H1 (cell line): ENCODE results near the gene DIAPH2. TPM values are rescaled to one million over a fixed set of nuclear protein-coding genes. Genes with fewer than 3 reads are reported as not detected.

Experiments used
- CTCF ChIA-PET: fragments of 300-600 bp; sonication (Branson Sonifier 250); formaldehyde crosslinking; loops from one replicate; lab custom pipeline; 2021; ENCODE audit not compliant: partially characterized antibody; lab: Charles Lee
- POLR2A ChIA-PET: fragments of 300-600 bp; sonication (Branson Sonifier 250); formaldehyde crosslinking; loops from one replicate; lab custom pipeline; 2021; ENCODE audit warnings: inconsistent platforms; ENCODE audit not compliant: partially characterized antibody; lab: Charles Lee
- DNase-seq, 2 experiments: peaks; one replicate each; pipeline versions ENCODE4 v3.0.0 to v3.0.0-alpha.2; 2010 to 2022; ENCODE audit warnings: low spot score in 2 of 2, low read depth in 1 of 2, mixed read lengths in 1 of 2
- FAIRE-seq: peaks from 2 replicates; lab custom pipeline; 2011; peaks lifted over from hg19 to GRCh38; lab: Jason Lieb, UNC
- H2AFZ ChIP-seq: 2 replicates; pipeline ENCODE4 v1.8.1; 2012; ENCODE audit warnings: low read length, inconsistent platforms
- H2AK5ac ChIP-seq: 2 replicates; pipeline ENCODE4 v1.6.1; 2013; ENCODE audit warnings: low read depth, low read length
- H2BK120ac ChIP-seq: replicated peaks from 2 replicates; pipeline ENCODE3; 2013; ENCODE audit warnings: low read depth, low read length, inconsistent platforms
- H2BK12ac ChIP-seq: 2 replicates; pipeline ENCODE4 v1.6.1; 2013; ENCODE audit warnings: low read depth, low read length
- H2BK15ac ChIP-seq: 2 replicates; pipeline ENCODE4 v1.6.1; 2013; ENCODE audit warnings: low read length
- H2BK20ac ChIP-seq: 2 replicates; pipeline ENCODE4 v1.6.1; 2013; ENCODE audit warnings: low read length
- H2BK5ac ChIP-seq: 2 replicates; pipeline ENCODE4 v1.6.1; 2013; ENCODE audit warnings: low read depth, low read length
- H3K14ac ChIP-seq: 2 replicates; pipeline ENCODE4 v1.6.1; 2013; ENCODE audit warnings: inconsistent platforms; ENCODE audit not compliant: insufficient read length
- H3K18ac ChIP-seq: 2 replicates; pipeline ENCODE4 v1.6.1; 2013; ENCODE audit warnings: low read length; ENCODE audit errors: extremely low read depth
- H3K23ac ChIP-seq: 2 replicates; pipeline ENCODE4 v1.6.1; 2013; ENCODE audit warnings: inconsistent platforms; ENCODE audit not compliant: insufficient read length
- H3K23me2 ChIP-seq: 2 replicates; pipeline ENCODE4 v1.6.1; 2013; ENCODE audit warnings: low read depth, low read length
- H3K27ac ChIP-seq: 2 replicates; pipeline ENCODE4 v1.6.1; 2011; ENCODE audit warnings: low read depth, low read length, inconsistent platforms
- H3K27me3 ChIP-seq, 4 experiments: replicated peaks in 1 of 4; 1 replicate in 1 of 4; 2 replicates in 3 of 4; pipeline versions ENCODE4 v1.6.1 to v1.8.1; 2011 to 2013; ENCODE audit warnings: low read length in 3 of 4, mild to moderate bottlenecking in 3 of 4, inconsistent platforms in 2 of 4, mixed read lengths in 2 of 4, moderate library complexity in 1 of 4; ENCODE audit not compliant: control insufficient read depth in 3 of 4, insufficient read depth in 3 of 4; ENCODE audit errors: extremely low read depth in 1 of 4
- H3K36me3 ChIP-seq, 4 experiments: 2 replicates each; pipeline versions ENCODE4 v1.6.1 to v1.8.1; 2011 to 2013; ENCODE audit warnings: mild to moderate bottlenecking in 4 of 4, low read length in 3 of 4, moderate library complexity in 2 of 4, control low read depth in 1 of 4, inconsistent platforms in 1 of 4; ENCODE audit not compliant: insufficient read depth in 4 of 4, control insufficient read depth in 2 of 4
- H3K4ac ChIP-seq: replicated peaks from 2 replicates; pipeline ENCODE3; 2013; ENCODE audit warnings: low read length, low read depth, mixed read lengths, inconsistent platforms; ENCODE audit not compliant: insufficient read length
- H3K4me1 ChIP-seq, 4 experiments: replicated peaks in 1 of 4; 1 replicate in 1 of 4; 2 replicates in 3 of 4; pipeline versions ENCODE4 v1.6.1 to v1.8.1; 2011 to 2013; ENCODE audit warnings: low read length in 3 of 4, inconsistent platforms in 2 of 4, mixed read lengths in 1 of 4; ENCODE audit not compliant: insufficient read depth in 4 of 4, control insufficient read depth in 3 of 4
- H3K4me2 ChIP-seq, 2 experiments: 2 replicates each; pipeline versions ENCODE4 v1.6.1 to v1.8.1; 2011 to 2013; ENCODE audit warnings: low read depth in 2 of 2, low read length in 2 of 2, control low read depth in 1 of 2, inconsistent platforms in 1 of 2, mild to moderate bottlenecking in 1 of 2; ENCODE audit not compliant: insufficient read depth in 1 of 2
- H3K4me3 ChIP-seq, 4 experiments: fragments of 200-600, 300-600 bp in 1 of 4; sonication (generic), shearing (Covaris generic), sonication (Bioruptor Twin) in 1 of 4; 2 replicates each; pipeline versions ENCODE4 v1.5.1 to v1.8.1; 2011 to 2016; ENCODE audit warnings: low read length in 4 of 4, low read depth in 3 of 4, control low read depth in 2 of 4, inconsistent platforms in 2 of 4, mild to moderate bottlenecking in 2 of 4, mixed read lengths in 1 of 4, moderate library complexity in 1 of 4; ENCODE audit not compliant: insufficient read depth in 2 of 4; ENCODE audit errors: extremely low read depth in 1 of 4
- H3K56ac ChIP-seq: replicated peaks from 2 replicates; pipeline ENCODE3; 2013; ENCODE audit warnings: low read depth, mild to moderate bottlenecking, mixed read lengths, low read length, inconsistent platforms; ENCODE audit not compliant: insufficient read length
- H3K79me1 ChIP-seq: 2 replicates; pipeline ENCODE4 v1.6.1; 2013; ENCODE audit warnings: low read depth, low read length, control low read depth
- H3K79me2 ChIP-seq, 2 experiments: 2 replicates each; pipeline versions ENCODE4 v1.6.1 to v1.8.1; 2012 to 2013; ENCODE audit warnings: low read length in 2 of 2, mild to moderate bottlenecking in 2 of 2, inconsistent platforms in 1 of 2; ENCODE audit not compliant: insufficient read depth in 2 of 2, control insufficient read depth in 1 of 2
- H3K9ac ChIP-seq, 4 experiments: replicated peaks in 1 of 4; 1 replicate in 1 of 4; 2 replicates in 3 of 4; pipeline versions ENCODE4 v1.6.1 to v1.8.1; 2011 to 2013; ENCODE audit warnings: low read depth in 3 of 4, low read length in 3 of 4, control low read depth in 2 of 4, mild to moderate bottlenecking in 2 of 4, moderate library complexity in 2 of 4, inconsistent platforms in 1 of 4; ENCODE audit errors: extremely low read depth in 1 of 4
- H3K9me3 ChIP-seq, 2 experiments: 2 replicates each; pipeline versions ENCODE4 v1.6.1 to v1.8.1; 2012 to 2013; ENCODE audit warnings: mild to moderate bottlenecking in 2 of 2, moderate library complexity in 2 of 2, control low read depth in 1 of 2, inconsistent platforms in 1 of 2, low read depth in 1 of 2, low read length in 1 of 2, mixed read lengths in 1 of 2; ENCODE audit not compliant: insufficient read depth in 2 of 2
- H4K20me1 ChIP-seq, 2 experiments: replicated peaks in 1 of 2; 2 replicates each; pipeline versions ENCODE3 to v1.8.1; 2011 to 2013; ENCODE audit warnings: inconsistent platforms in 2 of 2, low read length in 2 of 2, mild to moderate bottlenecking in 1 of 2; ENCODE audit not compliant: insufficient read depth in 2 of 2, control insufficient read depth in 1 of 2
- H4K5ac ChIP-seq: 2 replicates; pipeline ENCODE4 v1.6.1; 2013; ENCODE audit warnings: low read length, low read depth, mixed read lengths, inconsistent platforms; ENCODE audit not compliant: insufficient read length
- H4K8ac ChIP-seq: 2 replicates; pipeline ENCODE4 v1.8.0; 2013; ENCODE audit warnings: mild to moderate bottlenecking, moderate library complexity, low read length, inconsistent platforms; ENCODE audit not compliant: insufficient read depth; ENCODE audit errors: extremely low read depth
- H4K91ac ChIP-seq: replicated peaks from 2 replicates; pipeline ENCODE3; 2013; ENCODE audit warnings: low read length, mixed read lengths, inconsistent platforms; ENCODE audit not compliant: insufficient read length
- EP300 ChIP-seq, 2 experiments: IDR thresholded peaks; 1 replicate in 1 of 2; 2 replicates in 1 of 2; pipeline ENCODE4 v1.6.1; 2011 to 2012; ENCODE audit warnings: low read depth in 2 of 2, low read length in 2 of 2, mild to moderate bottlenecking in 2 of 2, borderline replicate concordance in 1 of 2, inconsistent platforms in 1 of 2, moderate library complexity in 1 of 2
- SAP30 ChIP-seq: fragments of 300-600 bp; sonication (generic); IDR thresholded peaks from 2 replicates; pipeline ENCODE4 v1.7.1; 2012; ENCODE audit warnings: low read length, moderate library complexity, mild to moderate bottlenecking, inconsistent platforms; ENCODE audit not compliant: insufficient read depth, insufficient replicate concordance
- WGBS, 2 experiments: shearing (Covaris generic) in 1 of 2; methylation state at CpG; one replicate each; pipeline versions ENCODE4 v1.1.6 to v1.1.7; 2013 to 2015; ENCODE audit warnings: low lambda C conversion rate in 2 of 2, mixed read lengths in 2 of 2, inconsistent platforms in 1 of 2, low coverage in 1 of 2, missing lambda C conversion rate in 1 of 2; ENCODE audit not compliant: insufficient replicate concordance in 2 of 2, insufficient coverage in 1 of 2, insufficient read length in 1 of 2; ENCODE audit errors: extremely low coverage in 1 of 2, missing lambda C conversion rate in 1 of 2; 5-methylcytosine and 5-hydroxymethylcytosine counted together
- polyA plus RNA-seq, 7 experiments: library from polyadenylated mRNA; depleted of rRNA in 3 of 7; stranded (reverse) in 5 of 7; unstranded in 2 of 7; fragments of >200 nt in 5 of 7; fragments of 200-250 nt in 2 of 7; gene quantifications; 1 replicate in 5 of 7; 2 replicates in 1 of 7; 4 replicates in 1 of 7; pipeline versions ENCODE4 v1.2.1 to v1.2.3, GENCODE V29; 2011 to 2013; ENCODE audit warnings: missing spikeins in 2 of 7, mixed read lengths in 2 of 7
- total RNA-seq: library from RNA; stranded (reverse); fragmentation: NEBNext Ultra II Directional; extraction: Animal tissue kit (Norgen Biotek cat#: 25700); gene quantifications from 2 replicates; pipeline ENCODE4 v1.2.1, GENCODE V29; 2021

DIAPH2 gene
- total and polyA plus RNA-seq, 2 of the 8 experiments (the other 6 are each of a cell fraction or from before 2014, with no cell fraction given) = 4.4 to 24.3 TPM

- H4K8ac ChIP-seq = no peak overlapping the region
- no peak for TF ChIP-seq EP300 (IDR thresholded peaks at IDR 0.05; ENCODE audit: borderline replicate concordance in 1 of 2, low read depth in 2 of 2, low read length in 2 of 2)
- no peak for TF ChIP-seq SAP30
Observed at GRCh38 chrX:97474933-97475332, 790.3 kb downstream of the DIAPH2 start.

More at GRCh38 chrX:97474933-97475332, 790.3 kb downstream of the DIAPH2 start:
- Histone ChIP-seq H3K4me3 (no peak overlapping the region), H4K91ac (no peak overlapping the region), H2BK15ac (no peak overlapping the region), H3K79me1 (no peaks in the 10 kb centered on the region), H2BK120ac (no peak overlapping the region), H3K9ac (no peak overlapping the region), H4K5ac (no peak overlapping the region), H3K27ac (no peak overlapping the region), H3K23me2 (no peaks in the 10 kb centered on the region), H2BK5ac (no peak overlapping the region), H4K20me1 (peaks cover 0 to 2% of the 10 kb centered on the region in 2 experiments), H3K79me2 (no peaks in the 10 kb centered on the region), H3K9me3 (no peaks in the 10 kb centered on the region), H2BK12ac (no peak overlapping the region), H3K4me2 (no peak overlapping the region), H2AFZ (no peak overlapping the region), H3K14ac (no peak overlapping the region), H3K4me1 (no peaks in the 10 kb centered on the region), H3K56ac (no peak overlapping the region), H3K23ac (no peak overlapping the region), H3K4ac (no peak overlapping the region), H3K18ac (no peak overlapping the region), H2AK5ac (no peak overlapping the region), H3K36me3 (peaks cover 0 to 3% (median 0%) of the 10 kb centered on the region in 4 experiments; a peak in 3 of 8 replicates), H2BK20ac (no peak overlapping the region), H3K27me3 (no peaks in the 10 kb centered on the region)
- 89% methylated on average over 3 of the region's 3 CpGs; no CpG with 5 or more reads in 1 of the 2 experiments for WGBS, 2 experiments
- DNase-seq (no peak), FAIRE-seq (no peak)
- POLR2A ChIA-PET = no interaction called here
- CTCF ChIA-PET = interaction anchor here (1.2 kb wide), 1 partner anchor 16 kb away, joined by 3 read pairs; no protein-coding TSS in a partner anchor
